DOHH2 (cell line): ENCODE data around the gene RPTOR.

Experiments
- CTCF ChIP-seq: fragments of 200-600 bp; sonication (generic); IDR thresholded peaks from one replicate; pipeline ENCODE4 v1.5.1; 2014; ENCODE audit warnings: antibody characterized with exemption, mild to moderate bottlenecking, low read depth, low read length; ENCODE audit not compliant: poor library complexity, severe bottlenecking
- EZH2phosphoT487 ChIP-seq: fragments of 200-600 bp; sonication (generic); IDR thresholded peaks from 2 replicates; pipeline ENCODE4 v1.6.1; 2017; ENCODE audit warnings: borderline replicate concordance, mild to moderate bottlenecking, antibody characterized with exemption, low read length, moderate library complexity, mixed read lengths

DNA sequence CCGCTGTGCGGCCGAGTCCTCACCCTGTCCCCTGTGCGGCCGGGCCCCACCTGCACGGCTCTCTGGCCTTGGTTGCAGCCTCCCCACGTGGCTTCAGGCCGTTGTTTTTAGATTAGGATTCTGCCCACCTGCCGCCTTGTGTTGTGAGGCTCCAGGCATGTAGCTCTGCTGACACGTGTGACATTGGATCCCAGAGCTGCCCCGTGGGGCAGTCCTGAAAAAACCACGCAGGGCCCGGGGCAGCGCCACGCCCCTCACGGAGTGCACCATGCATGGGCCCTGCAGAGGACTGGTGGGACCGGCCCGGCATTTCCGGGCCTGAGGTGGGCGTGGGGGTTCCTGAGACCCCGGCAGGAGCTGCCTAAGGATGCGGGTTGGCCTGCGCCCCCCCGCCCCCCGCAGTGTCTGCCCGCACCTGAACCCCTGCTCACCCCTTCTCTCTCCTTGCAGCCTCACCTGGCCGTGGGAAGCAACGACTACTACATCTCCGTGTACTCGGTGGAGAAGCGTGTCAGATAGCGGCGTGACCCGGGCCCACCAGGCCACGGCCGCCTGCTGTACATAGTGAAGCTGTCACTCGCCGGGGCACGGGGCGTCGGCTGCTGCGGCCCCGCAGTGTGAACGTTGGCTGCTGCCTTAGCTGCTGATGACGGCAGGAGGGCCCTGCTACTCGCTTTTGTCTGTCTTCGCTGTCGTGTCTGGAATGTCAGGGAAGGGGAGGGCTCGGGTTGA is 419.3 kb downstream of the RPTOR start:
- TF ChIP-seq CTCF (no peak), EZH2phosphoT487 (no peak)
